SK-N-SH (cell line): ENCODE data around the gene SHISA4. TPM values are rescaled to one million over a fixed set of nuclear protein-coding genes. Genes with fewer than 3 reads are reported as not detected.

Experiments used
- CTCF ChIA-PET: fragments of 300-600, 350-600 bp; formaldehyde crosslinking; extraction: SDS; loops from one replicate; lab custom pipeline; 2021; lab: Yijun Ruan, JAX
- POLR2A ChIA-PET: fragments of 350-600 bp; sonication (Branson Sonifier 250); formaldehyde crosslinking; extraction: SDS; loops from one replicate; lab custom pipeline; 2020; ENCODE audit warnings: antibody characterized with exemption, inconsistent platforms; lab: Yijun Ruan, JAX
- DNase-seq: peaks from one replicate; pipeline ENCODE4 v3.0.0; 2012
- H2AFZ ChIP-seq: fragments of 200-600 bp; sonication (generic); 2 replicates; pipeline ENCODE4 v1.8.1; 2016; ENCODE audit warnings: antibody characterized with exemption, mild to moderate bottlenecking, low read depth
- H3F3A ChIP-seq: fragments of 200-600 bp; sonication (generic); replicated peaks from 2 replicates; pipeline ENCODE3; 2016; ENCODE audit warnings: antibody characterized with exemption, mild to moderate bottlenecking; ENCODE audit not compliant: insufficient read depth
- H3K27ac ChIP-seq, 2 experiments: fragments of 200-500 bp in 1 of 2; fragments of 200-600 bp in 1 of 2; sonication (Bioruptor generic) in 1 of 2; sonication (generic), shearing (Covaris generic) in 1 of 2; 2 replicates each; pipeline versions ENCODE4 v1.5.1 to v1.6.1; 2014 to 2016; ENCODE audit warnings: low read depth in 2 of 2, inconsistent platforms in 1 of 2, low read length in 1 of 2, mild to moderate bottlenecking in 1 of 2, mixed read lengths in 1 of 2
- H3K27me3 ChIP-seq: fragments of 200-600 bp; sonication (generic), shearing (Covaris generic); 2 replicates; pipeline ENCODE4 v1.6.1; 2016; ENCODE audit warnings: mixed run types; ENCODE audit not compliant: insufficient read depth
- H3K36me3 ChIP-seq, 2 experiments: fragments of 200-500 bp in 1 of 2; fragments of 200-600 bp in 1 of 2; sonication (Bioruptor generic) in 1 of 2; sonication (generic) in 1 of 2; replicated peaks in 1 of 2; 2 replicates each; pipeline versions ENCODE3 to v1.5.1; 2014 to 2016; ENCODE audit warnings: low read length in 1 of 2, mild to moderate bottlenecking in 1 of 2; ENCODE audit not compliant: insufficient read depth in 2 of 2, control insufficient read depth in 1 of 2
- H3K4me1 ChIP-seq, 2 experiments: fragments of 200-500 bp in 1 of 2; fragments of 200-600 bp in 1 of 2; sonication (Bioruptor generic) in 1 of 2; sonication (generic), shearing (Covaris generic) in 1 of 2; 2 replicates each; pipeline versions ENCODE4 v1.5.1 to v1.6.1; 2014 to 2016; ENCODE audit warnings: low read depth in 1 of 2, low read length in 1 of 2, mixed run types in 1 of 2; ENCODE audit not compliant: insufficient read depth in 2 of 2, control insufficient read depth in 1 of 2
- H3K4me2 ChIP-seq: fragments of 200-600 bp; sonication (generic), shearing (Covaris generic); 2 replicates; pipeline ENCODE4 v1.6.1; 2017; ENCODE audit warnings: mixed run types
- H3K4me3 ChIP-seq, 2 experiments: fragments of 200-500 bp in 1 of 2; fragments of 200-600 bp in 1 of 2; sonication (Bioruptor generic) in 1 of 2; sonication (generic), shearing (Covaris generic) in 1 of 2; 2 replicates each; pipeline versions ENCODE4 v1.5.1 to v1.8.1; 2014 to 2016; ENCODE audit warnings: low read depth in 2 of 2, inconsistent platforms in 1 of 2, low read length in 1 of 2, mild to moderate bottlenecking in 1 of 2, mixed read lengths in 1 of 2, moderate library complexity in 1 of 2
- H3K79me2 ChIP-seq: fragments of 200-600 bp; sonication (generic); 2 replicates; pipeline ENCODE4 v1.8.1; 2017; ENCODE audit warnings: mild to moderate bottlenecking; ENCODE audit not compliant: insufficient read depth
- H3K9ac ChIP-seq: fragments of 200-600 bp; sonication (generic); 2 replicates; pipeline ENCODE4 v1.6.1; 2017; ENCODE audit warnings: mixed run types
- H3K9me2 ChIP-seq: fragments of 200-600 bp; sonication (generic); 2 replicates; pipeline ENCODE4 v1.6.1; 2017; ENCODE audit warnings: mixed run types
- H3K9me3 ChIP-seq: fragments of 200-600 bp; sonication (generic); 2 replicates; pipeline ENCODE4 v1.6.1; 2017; ENCODE audit warnings: mixed run types, mild to moderate bottlenecking, moderate library complexity
- H4K20me1 ChIP-seq: fragments of 200-600 bp; sonication (generic); 2 replicates; pipeline ENCODE4 v1.6.1; 2017; ENCODE audit warnings: mild to moderate bottlenecking, mixed run types; ENCODE audit not compliant: insufficient read depth
- CTCF ChIP-seq: fragments of 200-600 bp; sonication (generic); IDR thresholded peaks from 2 replicates; pipeline ENCODE4 v1.6.1; 2017; ENCODE audit warnings: antibody characterized with exemption, mild to moderate bottlenecking, moderate library complexity
- ELF1 ChIP-seq: IDR thresholded peaks from 2 replicates; pipeline ENCODE4 v1.4.0; 2012
- EP300 ChIP-seq, 2 experiments: IDR thresholded peaks; 2 replicates each; pipeline versions ENCODE4 v1.4.0 to v1.6.1; 2012; ENCODE audit warnings: borderline replicate concordance in 1 of 2, low read depth in 1 of 2, low read length in 1 of 2
- FOSL2 ChIP-seq: IDR thresholded peaks from 2 replicates; pipeline ENCODE4 v1.4.0; 2012; ENCODE audit warnings: low read depth, mild to moderate bottlenecking, moderate library complexity, borderline replicate concordance
- FOXJ3 ChIP-seq: sonication (generic); formaldehyde crosslinking; IDR thresholded peaks from 2 replicates; pipeline ENCODE4 v1.5.1; 2020; ENCODE audit warnings: mild to moderate bottlenecking, missing genetic modification reagents
- FOXM1 ChIP-seq: IDR thresholded peaks from 2 replicates; pipeline ENCODE4 v1.4.0; 2012; ENCODE audit warnings: low read depth, mild to moderate bottlenecking
- GATA2 ChIP-seq: sonication (generic); formaldehyde crosslinking; IDR thresholded peaks from 2 replicates; pipeline ENCODE4 v1.5.0; 2020; ENCODE audit warnings: mild to moderate bottlenecking, missing genetic modification reagents
- JUND ChIP-seq: IDR thresholded peaks from 2 replicates; pipeline ENCODE4 v1.4.0; 2012
- NFIC ChIP-seq: IDR thresholded peaks from 2 replicates; pipeline ENCODE4 v1.4.0; 2012; ENCODE audit warnings: borderline replicate concordance
- RAD21 ChIP-seq: IDR thresholded peaks from 2 replicates; pipeline ENCODE4 v1.6.1; 2012; ENCODE audit warnings: mild to moderate bottlenecking, low read length
- REST ChIP-seq: IDR thresholded peaks from 2 replicates; pipeline ENCODE4 v1.6.1; 2012; ENCODE audit warnings: mild to moderate bottlenecking, low read depth, low read length, moderate library complexity
- RFX5 ChIP-seq: IDR thresholded peaks from 2 replicates; pipeline ENCODE4 v1.6.1; 2012; ENCODE audit warnings: mild to moderate bottlenecking, improper control_type of control experiment, low read length
- RXRA ChIP-seq: IDR thresholded peaks from 2 replicates; pipeline ENCODE4 v1.4.0; 2012; ENCODE audit warnings: low read depth, mild to moderate bottlenecking, borderline replicate concordance
- SIN3A ChIP-seq: IDR thresholded peaks from 2 replicates; pipeline ENCODE4 v1.6.1; 2012; ENCODE audit warnings: low read depth, mild to moderate bottlenecking, low read length, moderate library complexity, borderline replicate concordance
- TEAD4 ChIP-seq: IDR thresholded peaks from 2 replicates; pipeline ENCODE4 v1.4.0; 2012; ENCODE audit warnings: mild to moderate bottlenecking, borderline replicate concordance; ENCODE audit not compliant: insufficient read depth
- YY1 ChIP-seq: IDR thresholded peaks from 2 replicates; pipeline ENCODE4 v1.4.0; 2012; ENCODE audit warnings: low read depth, mild to moderate bottlenecking
- WGBS: methylation state at CpG from one replicate; pipeline ENCODE4 v1.1.6; 2017; ENCODE audit warnings: low lambda C conversion rate; 5-methylcytosine and 5-hydroxymethylcytosine counted together
- polyA plus RNA-seq, 3 experiments: library from polyadenylated mRNA; depleted of rRNA; stranded (reverse); fragments of >200 nt; gene quantifications; 2 replicates each; pipeline ENCODE4 v1.2.3, GENCODE V29; 2012
- TF ChIP-seq, protein P1 (sequence below): IDR thresholded peaks from 2 replicates; pipeline ENCODE4; 2012
- TF ChIP-seq, protein P2 (sequence below): fragments of 150-350 bp; IDR thresholded peaks from 2 replicates; pipeline ENCODE4 v1.6.1; 2016; ENCODE audit warnings: mild to moderate bottlenecking, low read depth, low read length

SHISA4 gene
- polyA plus RNA-seq, 1 of the 3 experiments (the other 2 are of a cell fraction), result 42.1 TPM

DNA sequence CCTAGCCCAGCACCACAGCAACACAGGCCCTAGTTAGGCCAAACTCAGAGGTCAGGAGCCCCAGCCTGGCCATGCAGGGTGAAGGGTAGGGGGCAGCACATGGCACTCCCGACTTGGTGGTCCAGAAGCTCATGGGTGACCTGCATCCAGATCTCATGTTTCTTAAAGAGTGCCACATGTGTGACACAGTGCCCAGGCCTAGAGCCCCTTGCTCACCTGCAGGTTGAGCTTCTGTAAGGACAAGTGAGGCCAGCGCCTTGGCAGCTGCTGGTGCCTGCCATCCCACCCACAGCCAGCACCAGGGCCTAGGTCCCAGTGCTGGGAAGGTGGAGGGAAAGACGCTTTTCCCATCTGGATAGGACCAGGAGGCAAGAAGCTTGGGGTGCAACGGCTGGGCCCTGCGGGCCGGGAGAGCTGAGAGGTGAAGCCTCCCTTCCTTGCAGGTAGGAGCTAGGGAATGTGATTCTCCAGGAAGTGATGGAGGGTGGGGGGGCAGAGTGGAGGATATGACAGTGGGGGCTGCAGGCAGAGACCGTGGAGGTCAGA, 6.5 kb downstream of the SHISA4 start:
- H3K4me1 ChIP-seq, result peaks cover 6 to 15% of the 10 kb centered on the region in 2 experiments; a peak in 2 of 4 replicates
- H3K4me3 ChIP-seq, result no peak overlapping the region
- CTCF ChIA-PET, result interaction anchor here (0.6 to 14.7 kb wide), 54 partner anchors 10 to 365 kb away, joined by 3 to 344 read pairs (median 6); partner anchors contain the start of genes ELF3, IPO9, LMOD1 and RNPEP
- no peaks in the 10 kb centered on the region for H3K27me3 ChIP-seq
- H3K79me2 ChIP-seq, result no peaks in the 10 kb centered on the region
- no peak overlapping the region for H3K27ac ChIP-seq
- no peak for DNase-seq
- H3K9me2 ChIP-seq, result no peaks in the 10 kb centered on the region
- H4K20me1 ChIP-seq, result no peaks in the 10 kb centered on the region
- WGBS, result 88% methylated on average over 7 of the region's 7 CpGs
- TF ChIP-seq JUND (no peak), CTCF (no peak), FOSL2 (no peak), SIN3A (no peak), FOXJ3 (no peak), RAD21 (no peak), REST (no peak), RXRA (no peak), GATA2 (CRISPR knock-in tag) (no peak), NFIC (no peak), RFX5 (no peak), TEAD4 (no peak), YY1 (no peak), ELF1 (no peak), FOXM1 (no peak), EP300 (IDR thresholded peaks at IDR 0.05; ENCODE audit: borderline replicate concordance in 1 of 2, low read depth in 1 of 2, low read length in 1 of 2) (no peak)
- TF ChIP-seq, protein P1, sequence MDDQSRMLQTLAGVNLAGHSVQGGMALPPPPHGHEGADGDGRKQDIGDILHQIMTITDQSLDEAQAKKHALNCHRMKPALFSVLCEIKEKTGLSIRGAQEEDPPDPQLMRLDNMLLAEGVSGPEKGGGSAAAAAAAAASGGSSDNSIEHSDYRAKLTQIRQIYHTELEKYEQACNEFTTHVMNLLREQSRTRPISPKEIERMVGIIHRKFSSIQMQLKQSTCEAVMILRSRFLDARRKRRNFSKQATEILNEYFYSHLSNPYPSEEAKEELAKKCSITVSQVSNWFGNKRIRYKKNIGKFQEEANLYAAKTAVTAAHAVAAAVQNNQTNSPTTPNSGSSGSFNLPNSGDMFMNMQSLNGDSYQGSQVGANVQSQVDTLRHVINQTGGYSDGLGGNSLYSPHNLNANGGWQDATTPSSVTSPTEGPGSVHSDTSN, result no peak
- TF ChIP-seq, protein P2, sequence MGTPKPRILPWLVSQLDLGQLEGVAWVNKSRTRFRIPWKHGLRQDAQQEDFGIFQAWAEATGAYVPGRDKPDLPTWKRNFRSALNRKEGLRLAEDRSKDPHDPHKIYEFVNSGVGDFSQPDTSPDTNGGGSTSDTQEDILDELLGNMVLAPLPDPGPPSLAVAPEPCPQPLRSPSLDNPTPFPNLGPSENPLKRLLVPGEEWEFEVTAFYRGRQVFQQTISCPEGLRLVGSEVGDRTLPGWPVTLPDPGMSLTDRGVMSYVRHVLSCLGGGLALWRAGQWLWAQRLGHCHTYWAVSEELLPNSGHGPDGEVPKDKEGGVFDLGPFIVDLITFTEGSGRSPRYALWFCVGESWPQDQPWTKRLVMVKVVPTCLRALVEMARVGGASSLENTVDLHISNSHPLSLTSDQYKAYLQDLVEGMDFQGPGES, result no peak
- H3K4me2 ChIP-seq, result no peak overlapping the region
- H3K9me3 ChIP-seq, result no peaks in the 10 kb centered on the region
- POLR2A ChIA-PET, result interaction anchor here (0.6 to 1.8 kb wide), 3 partner anchors 77 to 478 kb away, joined by 3 to 8 read pairs (median 5); no protein-coding TSS in a partner anchor
- H3K36me3 ChIP-seq, result peaks cover 0 to 2% of the 10 kb centered on the region in 2 experiments
- H3F3A ChIP-seq, result peaks cover 13% of the 10 kb centered on the region
- no peak overlapping the region for H3K9ac ChIP-seq
- H2AFZ ChIP-seq, result no peak overlapping the region
